IPS DF 4.7 (cell line): ENCODE measurements around the gene CD40.

Experiments
- DNase-seq: peaks from one replicate; pipeline ENCODE4 v3.0.0-alpha.2; 2013; ENCODE audit warnings: low spot score; ENCODE audit errors: extremely low read depth

Gene CD40

DNA sequence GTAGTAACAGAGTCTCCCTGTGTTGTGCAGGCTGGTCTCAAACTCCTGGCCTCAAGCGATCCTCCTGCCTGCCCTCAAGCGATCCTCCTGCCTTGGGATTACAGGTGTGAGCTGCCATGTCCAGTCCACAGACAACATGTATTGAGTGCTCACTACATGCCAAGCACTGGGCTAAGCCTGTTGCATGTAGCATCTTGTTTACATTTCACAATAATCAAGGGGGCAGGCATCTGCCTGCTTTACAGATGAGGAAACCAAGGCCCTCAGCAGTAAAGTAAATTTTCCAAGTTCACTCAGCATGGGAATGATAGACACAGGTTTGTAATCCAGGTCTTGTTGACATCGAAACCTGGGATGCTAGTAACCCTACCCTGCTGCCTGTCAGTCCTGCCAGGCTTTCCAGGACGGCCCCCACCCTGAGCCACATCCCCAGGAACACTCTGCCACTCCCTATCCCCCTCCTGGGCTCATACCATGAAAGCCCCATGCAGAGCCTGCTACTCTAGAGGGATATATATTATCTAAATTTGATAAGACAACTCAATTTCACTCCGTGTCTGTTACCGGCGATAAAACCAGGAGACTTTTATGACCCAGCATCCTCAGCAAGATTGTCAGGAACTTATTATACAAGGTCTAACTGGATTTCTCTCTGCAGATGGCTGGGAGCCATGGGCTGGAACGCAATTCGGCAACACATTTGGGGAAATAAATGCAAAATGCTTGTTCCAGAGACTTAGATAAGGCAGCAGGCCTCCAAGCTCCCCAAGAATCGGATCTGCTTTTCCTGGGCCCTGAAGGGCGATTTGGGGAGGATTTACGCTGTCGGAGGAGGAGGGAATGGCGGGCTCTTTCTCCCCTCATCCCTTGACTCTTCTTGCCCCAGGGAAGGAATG, 30.4 kb downstream of the CD40 start:
- no peak for DNase-seq

GRCh38 chr20:46150943-46151342, 32.8 kb downstream of the CD40 start:
- no peak for DNase-seq

DNA sequence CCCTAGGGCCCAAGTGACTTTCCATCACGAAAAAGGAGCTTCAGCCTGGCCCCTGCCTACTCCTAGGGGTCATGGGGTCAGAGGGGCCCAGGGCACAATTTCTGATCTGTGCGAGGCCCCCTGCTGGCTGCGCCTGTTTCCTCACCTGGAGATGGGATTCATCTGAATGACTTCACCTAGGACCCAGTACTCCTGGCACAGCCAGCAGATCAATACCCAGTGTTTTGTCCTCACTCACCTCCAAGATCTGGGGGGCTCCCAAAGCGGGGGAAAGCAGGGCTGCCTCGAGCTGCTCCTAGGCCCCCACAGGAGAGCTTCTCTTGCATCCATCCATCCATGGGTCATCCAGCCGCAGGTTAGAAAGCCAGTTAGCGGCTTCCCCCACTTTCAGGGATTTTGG, 33.8 kb downstream of the CD40 start:
- no peak for DNase-seq

GRCh38 chr20:46152824-46153586, 34.9 kb downstream of the CD40 start:
- no peak for DNase-seq

DNA sequence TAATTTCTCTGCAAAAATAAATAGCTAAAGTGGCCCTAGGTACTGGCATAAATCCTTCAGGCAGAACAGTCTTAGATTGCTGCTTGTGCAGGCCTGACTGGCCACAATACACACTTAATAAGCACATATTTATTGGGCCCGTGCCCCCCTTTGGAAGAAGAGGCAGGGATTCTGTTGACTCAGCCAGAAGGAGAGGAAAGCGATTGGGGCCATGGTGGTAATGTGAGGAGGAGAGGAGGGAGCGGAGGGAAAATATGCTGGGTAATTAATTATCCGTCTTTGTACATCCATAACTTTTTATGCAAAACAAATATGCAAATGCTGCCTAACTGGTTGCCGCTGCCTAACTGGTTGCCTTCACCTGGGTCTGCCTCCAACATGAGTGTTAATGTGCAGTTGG, 36.2 kb downstream of the CD40 start:
- no peak for DNase-seq

DNA sequence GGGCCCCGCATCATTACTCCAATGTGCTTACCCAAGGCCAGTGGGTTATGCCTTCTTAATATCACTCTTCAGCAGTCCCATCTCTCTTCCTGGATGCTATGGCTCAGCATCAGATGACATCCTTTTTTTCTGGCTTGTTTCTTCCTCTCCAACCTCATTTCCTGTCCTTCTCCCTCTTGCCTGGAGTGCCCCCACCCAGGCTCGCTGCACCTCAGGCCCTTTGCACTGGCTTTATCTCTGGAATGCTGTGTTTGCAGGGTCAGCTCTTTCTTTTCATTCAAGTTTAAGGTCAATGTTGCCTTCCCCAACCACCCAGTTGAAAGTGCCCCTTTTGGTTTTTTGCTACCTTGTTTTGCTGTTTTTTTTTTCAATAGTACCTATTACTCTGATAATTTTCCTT, 36.7 kb downstream of the CD40 start:
- DNase-seq = no peak

- no peak for DNase-seq
Measured at GRCh38 chr20:46156065-46156464, 38.0 kb downstream of the CD40 start.

GRCh38 chr20:46157076-46157592, 39.0 kb downstream of the CD40 start:
- no peak for DNase-seq

GRCh38 chr20:46157625-46158024, 39.5 kb downstream of the CD40 start:
- DNase-seq = no peak

- DNase-seq = no peak
Measured at GRCh38 chr20:46158476-46158987, 40.4 kb downstream of the CD40 start.

- DNase-seq = no peak
Measured at GRCh38 chr20:46159101-46159897, 41.2 kb downstream of the CD40 start.

GRCh38 chr20:46160661-46161060, 42.5 kb downstream of the CD40 start:
- DNase-seq = no peak

DNA sequence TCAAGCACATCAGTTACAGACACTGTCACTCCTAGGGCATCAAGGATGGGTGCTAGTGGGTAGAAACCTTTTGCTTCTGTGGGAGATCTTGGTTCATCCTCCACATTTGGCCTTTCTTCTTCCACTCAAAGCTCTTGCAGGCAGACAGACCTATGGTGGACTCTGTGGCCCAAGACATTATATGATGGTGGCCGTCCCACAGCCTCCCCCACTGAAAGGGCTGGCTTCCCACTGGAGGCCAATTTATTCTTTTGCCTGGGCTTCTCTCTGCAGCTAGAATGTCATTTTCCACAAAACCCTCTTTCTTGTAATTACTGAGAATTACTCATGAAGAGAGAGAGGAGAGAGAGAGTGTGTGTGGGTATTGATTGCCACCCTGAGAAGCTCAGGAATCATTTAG, 43.8 kb downstream of the CD40 start:
- no peak for DNase-seq

- no peak for DNase-seq
Measured at GRCh38 chr20:46164254-46164653, 46.1 kb downstream of the CD40 start.

DNA sequence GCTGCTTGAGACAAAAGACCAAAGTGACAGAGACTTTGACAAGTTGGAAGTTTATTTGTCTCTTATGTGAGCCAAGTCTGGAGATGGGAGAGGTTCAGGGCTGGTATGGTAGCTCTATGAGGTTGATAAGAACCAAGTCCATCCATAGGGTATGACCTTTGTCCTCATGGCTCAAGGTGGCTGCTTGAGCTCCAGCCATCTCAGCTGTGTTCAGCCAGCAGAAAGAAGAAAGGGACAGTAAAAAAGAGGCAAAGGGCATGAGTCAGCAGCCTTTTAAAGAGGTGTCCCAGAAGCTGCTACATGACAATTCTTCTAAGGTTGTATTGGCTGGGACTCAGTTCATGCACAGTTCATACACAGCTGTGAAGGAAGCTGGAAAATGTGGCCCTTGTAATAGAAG, 49.0 kb downstream of the CD40 start:
- no peak for DNase-seq

- DNase-seq = no peak
Measured at GRCh38 chr20:46168438-46168837, 50.3 kb downstream of the CD40 start.

- DNase-seq = no peak
Measured at GRCh38 chr20:46169245-46170171, 51.4 kb downstream of the CD40 start.

- DNase-seq = no peak
Measured at GRCh38 chr20:46171476-46171875, 53.4 kb downstream of the CD40 start.

DNA sequence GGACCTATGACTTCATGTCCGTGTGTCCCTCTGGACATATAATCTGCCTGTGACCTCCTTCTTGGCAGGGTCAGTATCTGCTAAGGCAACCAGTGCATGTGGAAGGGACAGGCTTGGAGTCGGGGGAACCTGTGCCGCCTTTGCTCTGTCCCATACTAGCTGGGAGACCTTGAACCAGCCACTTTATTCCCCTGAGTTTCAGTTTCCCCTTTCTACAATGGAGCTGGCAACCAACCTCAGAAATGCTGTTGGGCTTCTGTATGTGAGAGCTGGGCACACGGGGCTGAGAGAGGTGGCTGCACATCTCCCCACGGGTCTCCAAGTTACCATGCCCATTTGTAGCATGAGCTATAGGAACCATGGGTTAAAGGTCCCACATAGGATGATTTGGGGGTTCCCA, 53.8 kb downstream of the CD40 start:
- no peak for DNase-seq

- no peak for DNase-seq
Measured at GRCh38 chr20:46172455-46172854, 54.3 kb downstream of the CD40 start.
